PC-9 (cell line): Measurements from ENCODE around the gene ERBB3.

Source experiments
- CTCF ChIP-seq: fragments of 200-600 bp; sonication (generic); conservative IDR thresholded peaks from 2 replicates; pipeline ENCODE4 v1.6.1; 2017; ENCODE audit warnings: mixed run types, antibody characterized with exemption, mild to moderate bottlenecking, moderate library complexity
- EZH2 ChIP-seq: fragments of 200-600 bp; sonication (generic); IDR thresholded peaks from 2 replicates; pipeline ENCODE4 v1.8.0; 2017; ENCODE audit warnings: antibody characterized with exemption, low read depth

GRCh38 chr12:56128670-56129205 is 48.8 kb downstream of the ERBB3 start:
- TF ChIP-seq EZH2 (no peak), CTCF (no peak)
